NCI-H2196 (cell line): ENCODE measurements around the gene PDZD7.

Experiments
- DNase-seq: peaks from one replicate; lab custom pipeline; 2025; ENCODE audit not compliant: unreplicated experiment; lab: John Stamatoyannopoulos, UW

Gene PDZD7

DNA sequence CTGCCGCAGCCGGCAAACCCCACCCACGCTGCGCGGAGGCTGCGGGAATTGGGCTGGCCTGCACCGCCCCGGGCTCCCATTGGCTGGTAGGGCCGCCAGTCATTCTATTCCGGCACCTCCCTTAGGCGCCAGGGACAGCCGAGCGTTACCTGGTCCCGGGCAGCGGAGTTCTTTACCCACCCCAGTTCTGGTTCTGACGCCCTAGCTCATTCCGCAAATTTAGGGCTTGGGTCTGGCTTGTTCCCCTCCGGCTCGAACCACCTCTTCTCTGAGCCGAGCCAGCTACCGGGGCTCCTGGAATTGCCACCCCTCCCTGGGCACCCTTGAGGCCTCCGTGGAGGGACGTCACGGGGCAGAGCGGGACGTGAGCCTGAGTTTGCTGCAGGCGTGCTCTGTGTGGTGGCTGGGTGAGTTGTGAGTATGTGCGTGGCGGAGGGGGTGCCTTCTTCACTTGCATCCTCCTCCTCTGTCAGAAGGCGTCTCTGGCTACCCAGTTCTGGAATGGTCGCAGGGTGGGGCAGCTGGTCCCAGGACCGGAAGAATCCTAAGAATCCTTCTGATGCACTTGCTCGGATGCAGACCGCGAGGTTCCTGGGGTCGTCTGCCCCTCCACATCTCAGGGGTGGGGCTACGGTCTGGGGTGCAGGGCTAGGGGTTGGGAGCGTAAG lies at the start of gene PDZD7, which contains the start of gene SFXN3:
Gene PDZD7 (minus strand): TSS at position 2 of the 668 bp plus-strand sequence. CDS start 910 bp downstream, outside the sequence.
Gene SFXN3 (plus strand): TSS at position 107 of the 668 bp plus-strand sequence. CDS start 3,461 bp downstream, outside the sequence.
- DNase-seq: peak; percentile 78

DNA sequence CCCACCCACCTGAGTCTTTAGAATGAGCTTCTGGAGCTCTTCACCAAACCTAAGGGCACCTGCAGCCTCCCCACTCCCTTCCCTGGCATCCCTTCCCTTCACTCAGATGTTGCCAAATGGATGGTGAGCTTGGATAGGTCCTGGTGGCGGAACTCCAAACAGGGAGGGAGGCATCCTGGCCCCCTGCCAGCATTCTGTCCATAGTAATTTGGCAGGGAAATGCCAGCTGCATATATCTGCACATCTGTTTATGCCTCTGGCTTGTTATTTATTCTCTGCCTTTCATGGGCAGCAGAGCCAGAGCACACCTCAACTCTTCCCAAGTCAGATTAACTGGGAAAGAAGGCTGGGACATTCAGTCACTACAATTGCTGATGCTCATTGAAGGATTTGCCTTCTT lies 48.9 kb upstream of the PDZD7 start:
- no peak for DNase-seq

DNA sequence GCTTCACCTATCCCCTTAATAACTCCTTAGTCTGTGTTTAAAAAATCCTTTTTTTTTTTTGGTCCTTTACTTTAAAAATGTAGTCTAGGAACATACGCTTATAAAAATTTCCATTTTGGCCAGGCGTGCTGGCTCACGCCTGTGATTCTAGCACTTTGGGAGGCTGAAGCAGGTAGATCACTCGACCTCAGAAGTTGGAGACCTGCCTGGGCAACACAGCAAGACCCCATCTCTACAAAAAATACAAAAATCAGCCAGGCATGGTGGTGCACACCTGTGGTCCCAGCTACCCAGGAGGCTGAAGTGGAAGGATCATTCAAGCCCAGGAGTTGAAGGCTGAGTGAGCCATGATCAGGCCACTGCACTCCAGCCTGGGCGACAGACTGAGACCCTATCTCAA lies 45.7 kb upstream of the PDZD7 start:
- no peak for DNase-seq

DNA sequence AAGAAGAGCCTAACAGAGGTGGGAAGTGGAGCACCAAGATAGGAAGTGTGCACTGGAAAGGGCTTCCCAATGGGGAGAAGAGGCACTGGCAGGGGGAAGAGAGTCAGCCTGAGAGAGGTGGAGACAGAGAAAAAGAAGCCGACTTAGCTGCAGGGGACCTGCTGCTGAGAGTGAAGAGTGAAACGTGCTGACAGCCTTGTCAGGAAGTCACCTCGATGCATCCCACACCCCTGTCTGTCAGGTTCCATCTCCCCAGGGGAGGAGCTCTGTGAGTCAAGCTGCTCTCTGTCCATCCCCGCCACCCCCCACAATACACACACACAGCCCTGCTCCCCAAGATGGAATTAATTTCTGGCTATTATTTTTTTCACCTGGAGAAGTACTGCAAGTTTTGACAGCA lies 44.8 kb upstream of the PDZD7 start:
- no peak for DNase-seq

DNA sequence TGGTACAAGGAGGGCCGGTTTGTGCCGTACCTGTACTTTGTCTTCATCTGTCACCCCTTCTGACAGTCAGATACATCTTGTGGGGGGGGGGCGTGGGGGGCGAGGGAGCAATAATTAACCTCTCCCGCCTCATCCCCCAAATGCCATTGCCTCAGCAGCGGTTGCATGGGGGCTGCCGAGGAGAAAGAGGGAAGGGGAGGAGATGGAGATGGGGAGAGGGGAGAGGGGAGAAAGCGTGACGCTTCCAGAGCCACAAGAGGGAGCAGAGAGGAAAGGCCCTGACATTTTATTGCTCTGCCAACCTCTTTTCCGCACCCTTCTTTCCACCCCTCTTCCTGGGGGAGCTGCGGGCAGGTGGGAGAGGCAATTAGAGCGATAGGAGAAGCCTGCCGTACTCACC lies 42.7 kb upstream of the PDZD7 start:
- no peak for DNase-seq

DNA sequence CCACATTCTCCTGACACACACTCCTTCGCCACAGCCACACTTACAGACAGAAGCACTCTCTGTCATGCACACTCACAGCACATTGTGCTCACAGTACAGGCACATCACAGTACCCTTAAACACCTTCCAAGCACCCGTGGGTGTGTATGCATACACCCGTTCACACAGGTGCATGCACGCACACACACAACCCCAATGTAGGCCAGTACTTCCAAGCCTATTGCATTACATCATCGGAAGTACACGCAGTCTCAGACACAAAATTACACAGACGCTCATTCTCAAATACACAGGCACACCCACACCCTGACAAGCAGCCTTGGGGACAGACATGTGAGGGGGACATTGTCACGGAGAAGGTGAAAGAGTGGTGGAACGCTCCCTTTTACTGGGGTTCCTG lies 42.0 kb upstream of the PDZD7 start:
- DNase-seq: no peak

DNA sequence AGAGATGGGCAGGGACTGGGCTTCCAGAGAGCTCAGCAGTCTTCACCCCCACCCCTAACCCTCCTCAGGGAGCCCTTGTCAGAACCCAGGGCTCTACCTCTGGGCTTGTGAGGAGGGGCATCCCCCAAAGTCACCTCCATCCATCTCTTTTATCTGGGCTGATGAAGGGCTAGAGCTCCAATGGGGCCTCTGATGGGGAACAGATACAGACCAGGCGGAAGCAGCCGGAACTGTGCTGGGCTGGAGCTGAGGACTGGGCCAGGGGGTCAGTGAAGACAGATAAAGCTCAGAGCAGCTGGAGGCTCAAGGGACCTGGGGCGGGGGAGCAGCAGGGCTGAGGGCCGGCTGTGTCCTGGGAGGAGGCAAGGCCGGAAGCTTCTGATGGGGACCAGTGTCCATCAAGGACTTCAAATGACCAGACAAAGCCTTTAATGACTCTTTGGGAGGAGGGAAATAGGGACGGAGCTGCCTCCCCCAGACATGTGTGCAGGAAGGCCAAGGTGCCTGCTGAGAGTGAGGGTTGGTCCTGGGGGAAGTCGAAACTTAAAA lies 41.0 kb upstream of the PDZD7 start:
- no peak for DNase-seq

DNA sequence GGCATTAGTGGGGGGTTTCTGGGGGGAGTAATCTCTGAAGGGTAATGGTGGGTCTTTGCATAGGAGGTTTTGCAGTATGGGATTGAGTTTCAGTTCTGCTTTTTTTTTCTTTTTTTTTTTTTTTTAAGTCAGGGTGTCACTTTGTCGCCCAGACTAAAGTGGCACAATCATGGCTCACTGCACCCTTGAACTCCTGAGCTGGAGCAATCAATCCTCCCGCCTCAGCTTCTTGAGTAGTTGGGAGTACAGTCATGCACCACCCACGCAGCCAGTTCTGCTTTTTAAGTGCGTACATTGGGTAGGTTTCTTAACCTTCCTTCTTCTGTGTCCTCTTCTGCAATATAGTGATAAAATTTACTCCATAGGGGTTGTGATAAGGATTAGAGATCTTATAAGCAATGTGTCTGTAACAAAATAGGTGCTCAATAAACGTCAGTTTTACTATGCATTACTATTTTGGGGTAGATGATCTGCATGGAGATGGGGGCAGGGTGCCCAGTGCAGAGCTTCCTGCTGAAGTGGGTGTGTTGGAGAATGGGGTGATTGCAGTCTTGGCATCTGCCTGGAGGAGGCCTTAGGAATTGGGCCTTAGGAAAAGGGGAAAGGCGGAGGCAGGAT lies 40.4 kb upstream of the PDZD7 start:
- DNase-seq: no peak

DNA sequence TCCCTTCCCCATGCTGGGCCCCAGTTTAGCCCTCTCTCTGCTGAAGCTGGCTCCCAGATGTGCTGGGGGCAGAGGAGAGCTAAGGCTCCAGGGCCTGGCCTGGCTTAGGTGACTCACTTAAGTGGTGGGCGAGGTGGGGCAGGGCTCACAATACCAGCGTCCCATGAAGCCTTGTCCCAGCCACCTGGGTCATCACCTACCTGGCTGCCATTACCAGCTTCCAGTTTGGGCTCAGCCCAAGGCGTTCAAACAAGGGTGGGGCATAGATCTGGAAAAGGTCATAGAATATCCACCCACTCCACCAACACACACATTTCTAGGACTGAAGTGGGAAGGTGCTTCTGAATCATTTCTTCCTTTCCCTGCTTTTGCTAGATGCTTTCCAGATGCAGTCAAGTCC lies 39.2 kb upstream of the PDZD7 start:
- no peak for DNase-seq

DNA sequence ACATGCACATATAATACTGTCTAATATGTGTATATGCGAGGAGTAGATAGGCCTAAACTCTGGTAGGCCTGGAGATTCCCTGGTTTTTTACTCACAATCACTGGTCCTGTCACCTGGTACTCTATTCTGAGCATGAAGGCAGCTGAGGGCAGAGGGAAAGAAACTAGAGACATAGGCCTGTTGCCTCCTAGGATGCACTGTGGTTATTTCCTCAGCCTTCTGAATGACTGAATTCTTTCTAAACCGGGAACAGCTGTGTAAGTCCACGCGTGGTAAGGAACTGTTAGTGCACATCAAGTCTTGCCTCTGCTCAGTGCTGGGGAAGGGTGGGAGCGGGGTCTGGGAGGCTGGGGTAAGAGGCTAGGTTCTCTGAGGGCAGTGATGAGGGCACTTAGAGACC lies 38.5 kb upstream of the PDZD7 start:
- no peak for DNase-seq

DNA sequence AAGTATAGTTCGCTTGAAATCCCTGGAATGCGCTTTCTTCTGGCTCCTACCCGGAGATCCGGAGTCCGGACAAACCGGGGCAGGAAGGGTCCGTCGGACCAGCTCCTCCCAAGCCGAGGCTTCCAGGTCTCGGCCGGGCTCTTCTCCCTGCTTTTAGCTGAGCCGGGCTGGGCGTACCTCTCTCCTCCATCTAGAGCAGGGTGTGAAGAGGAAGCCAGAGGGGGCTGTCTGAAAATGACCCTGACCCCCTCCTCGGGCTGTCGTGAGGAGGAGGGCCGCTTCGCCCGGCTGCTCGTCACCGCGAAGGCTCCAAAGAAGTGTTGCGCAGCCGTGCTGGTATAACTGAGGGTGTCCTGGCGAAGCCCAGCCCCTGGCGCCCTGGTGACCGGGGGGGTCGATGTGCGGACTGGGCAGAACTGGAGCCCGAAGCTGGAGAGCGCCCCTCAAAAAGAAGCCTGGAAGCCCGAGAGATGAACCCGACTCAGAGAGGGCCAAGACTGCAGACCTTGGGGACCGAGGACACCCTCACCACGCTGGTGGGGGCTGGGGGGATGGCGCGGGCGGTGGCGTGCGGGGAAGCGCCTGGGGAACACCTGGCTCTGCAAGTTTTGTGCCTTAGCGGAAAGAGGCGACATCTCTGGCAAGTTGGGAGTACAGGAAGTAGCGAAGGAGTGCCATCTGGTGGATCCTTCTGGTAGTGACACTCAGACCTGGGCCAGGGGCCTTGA lies 36.6 kb upstream of the PDZD7 start:
- peak; percentile 72 for DNase-seq

DNA sequence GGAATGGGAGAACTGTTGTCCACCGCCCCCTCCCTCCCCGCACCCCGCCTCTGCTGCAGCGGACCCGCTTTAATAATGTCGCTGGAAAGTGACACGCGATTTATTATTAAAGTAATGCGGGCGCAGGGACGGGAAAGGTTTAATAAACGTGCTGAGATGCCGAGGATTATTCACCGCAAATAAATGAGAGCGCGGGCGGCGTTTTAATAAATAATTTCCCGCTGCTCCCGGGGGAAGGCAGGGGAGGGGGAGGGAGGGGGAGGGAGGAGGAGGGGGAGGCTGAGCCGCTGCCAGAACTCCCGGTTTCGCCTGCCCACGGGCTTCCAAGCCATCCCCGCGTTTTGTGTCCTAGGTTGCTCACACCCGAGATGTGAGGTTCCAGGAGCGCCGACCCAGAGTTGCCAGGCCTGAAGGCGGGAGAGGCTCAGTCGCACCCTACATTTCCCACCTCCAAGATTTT lies 36.0 kb upstream of the PDZD7 start:
- peak; percentile 25 for DNase-seq

DNA sequence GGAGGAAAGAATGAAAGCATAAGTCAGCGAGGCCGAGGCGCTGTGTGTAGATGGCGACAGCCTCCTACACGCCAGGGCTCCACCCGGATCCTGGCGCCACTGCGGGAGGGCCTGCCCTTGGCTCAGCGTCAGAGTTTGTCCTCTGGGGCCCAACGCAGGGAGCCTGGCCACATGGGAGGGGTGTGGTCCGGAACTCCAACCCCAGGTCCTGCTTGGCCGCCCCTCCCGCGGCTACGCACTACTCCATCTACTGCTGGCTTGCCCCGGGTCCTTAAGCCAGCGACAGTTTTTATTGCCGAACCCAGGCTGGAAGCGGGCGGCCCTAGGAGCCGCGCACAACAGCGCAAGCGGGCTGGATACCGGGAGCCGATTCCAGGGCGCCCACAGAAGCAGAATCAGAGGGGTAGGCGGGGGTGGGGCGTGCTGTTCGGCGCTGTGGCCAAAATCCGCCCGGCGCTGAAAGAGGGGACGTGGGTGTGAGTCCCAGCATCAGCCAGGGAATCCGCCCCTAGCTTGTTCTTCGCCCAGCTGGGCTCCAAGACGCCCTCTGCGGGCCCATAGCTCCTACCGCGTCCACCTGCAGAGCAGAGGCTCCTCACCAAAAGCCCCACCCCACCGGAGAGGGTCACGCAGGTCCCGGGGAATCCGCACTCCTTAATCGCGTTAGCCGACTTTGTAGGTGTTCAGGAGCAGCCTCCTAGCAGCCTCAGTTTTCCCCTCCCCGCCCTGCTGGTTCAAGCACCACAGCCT lies 35.4 kb upstream of the PDZD7 start:
- DNase-seq: peak; percentile 65

DNA sequence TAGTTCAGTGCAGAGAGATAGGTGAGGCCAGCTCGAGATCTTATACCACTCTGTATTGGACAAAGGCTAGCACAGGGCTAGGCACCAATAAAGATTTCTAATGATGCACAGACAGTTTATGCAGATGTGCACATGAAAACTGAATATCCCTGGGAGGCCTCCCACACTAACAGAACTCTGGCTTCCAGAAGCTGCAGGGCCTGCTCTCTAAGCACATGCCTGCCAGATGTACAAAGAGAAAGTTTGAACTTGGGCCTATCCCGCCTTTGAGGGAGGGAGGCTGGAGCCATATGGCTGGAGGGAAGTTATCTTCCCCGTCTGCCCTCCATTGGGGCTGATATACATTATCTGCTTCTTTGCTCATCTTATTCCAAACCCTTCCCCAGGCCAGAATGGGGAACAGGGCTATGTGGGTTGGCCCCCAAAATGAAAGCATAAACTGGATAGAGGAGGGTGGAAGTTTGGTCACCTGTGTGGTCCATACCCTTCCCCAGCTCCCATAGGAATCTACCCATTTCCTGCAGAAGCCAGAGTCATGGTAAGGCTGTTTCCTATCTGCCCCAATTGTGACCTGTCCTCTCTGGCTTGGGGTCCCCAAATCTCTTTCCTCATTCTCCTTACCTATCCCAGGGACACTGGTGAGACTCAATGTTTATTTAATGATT lies 34.7 kb upstream of the PDZD7 start:
- DNase-seq: no peak

DNA sequence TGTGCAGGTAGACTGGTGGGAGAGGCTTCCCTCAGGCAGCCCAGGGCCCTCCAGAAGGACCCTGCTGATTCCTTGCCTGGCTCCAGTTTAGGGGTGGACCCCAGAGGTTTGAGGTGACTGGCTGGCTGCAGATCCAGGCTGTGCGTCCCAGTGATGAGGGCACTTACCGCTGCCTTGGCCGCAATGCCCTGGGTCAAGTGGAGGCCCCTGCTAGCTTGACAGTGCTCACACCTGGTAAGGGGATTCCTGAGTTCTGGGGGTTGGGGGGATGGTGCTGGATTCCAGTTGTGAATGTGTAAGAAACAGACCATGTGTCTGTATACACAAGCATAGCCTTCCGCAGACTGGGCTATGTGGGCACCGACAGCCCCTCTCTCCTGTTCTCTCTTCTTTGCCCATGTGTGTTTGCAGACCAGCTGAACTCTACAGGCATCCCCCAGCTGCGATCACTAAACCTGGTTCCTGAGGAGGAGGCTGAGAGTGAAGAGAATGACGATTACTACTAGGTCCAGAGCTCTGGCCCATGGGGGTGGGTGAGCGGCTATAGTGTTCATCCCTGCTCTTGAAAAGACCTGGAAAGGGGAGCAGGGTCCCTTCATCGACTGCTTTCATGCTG lies 33.6 kb upstream of the PDZD7 start:
- no peak for DNase-seq

DNA sequence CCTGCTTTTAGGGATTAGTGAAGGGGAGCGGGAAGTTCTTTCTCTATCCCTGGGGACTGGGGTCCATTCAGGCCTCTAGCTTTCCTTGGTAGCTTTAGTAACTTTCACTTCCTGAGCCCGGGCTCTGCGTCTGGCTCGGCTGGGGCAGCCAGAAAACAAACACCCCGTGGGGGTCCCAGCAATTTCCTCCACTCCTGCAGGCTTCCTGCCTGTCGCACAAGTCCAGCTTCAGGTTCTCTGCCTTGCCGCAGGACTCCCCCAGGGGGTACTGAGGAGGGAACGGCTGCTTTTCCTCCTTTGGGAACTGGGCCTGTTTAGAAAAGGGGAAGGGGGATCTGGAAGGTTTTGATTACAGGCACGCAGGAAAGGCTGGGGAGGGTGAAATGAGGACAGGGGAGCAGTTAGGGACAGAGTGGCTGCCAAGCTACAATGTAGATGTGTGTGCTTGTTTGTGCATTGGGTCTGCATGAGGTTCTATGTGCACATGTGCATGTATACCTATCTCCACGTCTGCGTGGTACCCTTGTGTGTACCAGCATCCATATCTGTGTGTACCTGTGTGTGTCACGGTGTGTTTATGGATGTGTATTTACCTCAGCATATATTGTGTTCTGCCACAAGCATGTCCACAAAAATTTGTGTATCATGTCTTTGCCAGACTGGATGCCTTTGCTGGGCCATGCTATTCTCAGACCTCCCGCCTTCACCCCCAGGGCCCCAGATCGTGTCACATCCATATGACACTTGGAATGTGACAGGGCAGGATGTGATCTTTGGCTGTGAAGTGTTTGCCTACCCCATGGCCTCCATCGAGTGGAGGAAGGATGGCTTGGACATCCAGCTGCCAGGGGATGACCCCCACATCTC lies 32.9 kb upstream of the PDZD7 start:
- no peak for DNase-seq

DNA sequence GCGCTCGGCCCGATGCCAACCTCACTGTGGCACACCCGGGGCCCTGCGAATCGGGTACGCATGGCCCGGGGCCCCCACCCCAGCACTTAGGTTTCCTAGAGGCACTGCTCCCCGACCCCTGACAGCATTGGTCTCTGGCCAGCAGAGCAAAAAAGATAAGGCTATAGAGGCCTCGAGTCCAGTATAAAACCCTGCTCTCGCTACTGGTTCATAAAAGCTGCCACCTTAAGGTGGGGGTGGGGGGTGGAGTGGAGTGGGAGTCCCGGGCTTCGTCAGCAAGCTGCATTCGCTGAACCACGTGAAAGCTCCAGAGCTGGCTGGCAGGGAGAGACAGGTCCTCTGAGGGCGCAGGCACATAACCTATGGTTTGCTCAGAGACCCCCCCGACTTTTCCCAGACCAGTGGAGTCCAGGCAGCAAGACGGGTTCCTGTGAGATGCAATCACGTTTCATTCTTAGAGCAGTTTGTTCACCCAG lies 32.2 kb upstream of the PDZD7 start:
- DNase-seq: peak; percentile 20

DNA sequence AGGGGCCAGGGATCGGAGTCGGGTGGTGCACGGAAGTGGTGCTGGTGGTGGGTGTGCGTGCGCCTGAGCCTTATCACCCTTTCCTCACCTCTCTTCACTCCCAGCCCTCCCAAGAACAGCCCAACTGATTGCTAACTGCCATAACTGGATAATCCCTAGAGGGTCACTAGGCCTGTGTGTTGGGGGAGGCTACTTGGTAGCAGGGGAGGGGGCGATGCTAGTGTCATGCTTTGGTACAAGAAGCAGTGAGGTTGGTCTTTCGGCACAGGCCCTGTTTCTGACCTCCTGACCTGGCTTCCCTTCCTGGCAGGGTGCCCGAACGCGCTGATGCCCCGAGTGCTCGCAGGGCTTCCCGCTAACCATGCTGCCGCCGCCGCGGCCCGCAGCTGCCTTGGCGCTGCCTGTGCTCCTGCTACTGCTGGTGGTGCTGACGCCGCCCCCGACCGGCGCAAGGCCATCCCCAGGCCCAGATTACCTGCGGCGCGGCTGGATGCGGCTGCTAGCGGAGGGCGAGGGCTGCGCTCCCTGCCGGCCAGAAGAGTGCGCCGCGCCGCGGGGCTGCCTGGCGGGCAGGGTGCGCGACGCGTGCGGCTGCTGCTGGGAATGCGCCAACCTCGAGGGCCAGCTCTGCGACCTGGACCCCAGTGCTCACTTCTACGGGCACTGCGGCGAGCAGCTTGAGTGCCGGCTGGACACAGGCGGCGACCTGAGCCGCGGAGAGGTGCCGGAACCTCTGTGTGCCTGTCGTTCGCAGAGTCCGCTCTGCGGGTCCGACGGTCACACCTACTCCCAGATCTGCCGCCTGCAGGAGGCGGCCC lies 31.5 kb upstream of the PDZD7 start:
- peak; percentile 53 for DNase-seq
